GM12875 (cell line): Measurements from ENCODE around the gene PLXNC1.

Source experiments
- H3K4me3 ChIP-seq: one replicate; pipeline ENCODE4 v1.5.1; 2011; ENCODE audit warnings: low read depth, low read length, control low read depth
- TF ChIP-seq, protein P1 (sequence below): IDR thresholded peaks from 2 replicates; pipeline ENCODE4 v1.5.1; 2011; ENCODE audit warnings: low read depth, mild to moderate bottlenecking, control low read depth, inconsistent platforms, low read length, moderate library complexity, borderline replicate concordance; ENCODE audit not compliant: insufficient read depth

Gene PLXNC1

DNA sequence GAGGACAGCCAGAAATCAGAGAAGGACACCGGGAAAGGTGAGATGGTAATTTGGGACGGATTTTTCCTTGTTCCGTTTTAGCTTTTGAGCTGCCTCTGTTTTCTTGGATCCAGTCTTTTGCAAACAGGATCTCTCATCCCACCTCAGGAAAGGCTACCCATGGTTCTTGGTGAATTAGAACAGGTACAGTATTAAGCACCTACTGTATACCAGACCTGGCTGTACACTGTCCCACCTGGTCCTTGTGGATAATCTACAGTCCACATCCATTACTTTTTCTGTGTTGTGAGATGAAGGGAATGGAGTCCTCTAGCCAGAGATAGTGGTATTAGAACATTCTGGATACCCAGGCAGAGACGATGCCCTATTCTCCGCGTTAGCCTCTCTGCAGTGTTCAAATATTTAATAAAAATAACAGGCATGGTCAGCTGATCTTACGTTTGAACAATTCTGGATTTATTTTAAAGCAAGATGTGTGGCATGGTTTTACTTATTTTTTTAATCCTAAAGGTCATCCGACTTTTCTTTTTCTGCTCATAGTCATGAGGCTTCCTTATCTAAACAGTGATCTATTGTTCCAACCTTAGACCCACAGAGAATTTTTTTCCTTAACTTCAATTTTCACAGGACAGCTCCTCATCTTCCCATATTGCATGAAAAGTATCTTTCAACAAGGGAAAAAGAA is 18.8 kb downstream of the PLXNC1 start:
- TF ChIP-seq, protein P1, sequence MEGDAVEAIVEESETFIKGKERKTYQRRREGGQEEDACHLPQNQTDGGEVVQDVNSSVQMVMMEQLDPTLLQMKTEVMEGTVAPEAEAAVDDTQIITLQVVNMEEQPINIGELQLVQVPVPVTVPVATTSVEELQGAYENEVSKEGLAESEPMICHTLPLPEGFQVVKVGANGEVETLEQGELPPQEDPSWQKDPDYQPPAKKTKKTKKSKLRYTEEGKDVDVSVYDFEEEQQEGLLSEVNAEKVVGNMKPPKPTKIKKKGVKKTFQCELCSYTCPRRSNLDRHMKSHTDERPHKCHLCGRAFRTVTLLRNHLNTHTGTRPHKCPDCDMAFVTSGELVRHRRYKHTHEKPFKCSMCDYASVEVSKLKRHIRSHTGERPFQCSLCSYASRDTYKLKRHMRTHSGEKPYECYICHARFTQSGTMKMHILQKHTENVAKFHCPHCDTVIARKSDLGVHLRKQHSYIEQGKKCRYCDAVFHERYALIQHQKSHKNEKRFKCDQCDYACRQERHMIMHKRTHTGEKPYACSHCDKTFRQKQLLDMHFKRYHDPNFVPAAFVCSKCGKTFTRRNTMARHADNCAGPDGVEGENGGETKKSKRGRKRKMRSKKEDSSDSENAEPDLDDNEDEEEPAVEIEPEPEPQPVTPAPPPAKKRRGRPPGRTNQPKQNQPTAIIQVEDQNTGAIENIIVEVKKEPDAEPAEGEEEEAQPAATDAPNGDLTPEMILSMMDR: no peak
- H3K4me3 ChIP-seq: no peak overlapping the region

DNA sequence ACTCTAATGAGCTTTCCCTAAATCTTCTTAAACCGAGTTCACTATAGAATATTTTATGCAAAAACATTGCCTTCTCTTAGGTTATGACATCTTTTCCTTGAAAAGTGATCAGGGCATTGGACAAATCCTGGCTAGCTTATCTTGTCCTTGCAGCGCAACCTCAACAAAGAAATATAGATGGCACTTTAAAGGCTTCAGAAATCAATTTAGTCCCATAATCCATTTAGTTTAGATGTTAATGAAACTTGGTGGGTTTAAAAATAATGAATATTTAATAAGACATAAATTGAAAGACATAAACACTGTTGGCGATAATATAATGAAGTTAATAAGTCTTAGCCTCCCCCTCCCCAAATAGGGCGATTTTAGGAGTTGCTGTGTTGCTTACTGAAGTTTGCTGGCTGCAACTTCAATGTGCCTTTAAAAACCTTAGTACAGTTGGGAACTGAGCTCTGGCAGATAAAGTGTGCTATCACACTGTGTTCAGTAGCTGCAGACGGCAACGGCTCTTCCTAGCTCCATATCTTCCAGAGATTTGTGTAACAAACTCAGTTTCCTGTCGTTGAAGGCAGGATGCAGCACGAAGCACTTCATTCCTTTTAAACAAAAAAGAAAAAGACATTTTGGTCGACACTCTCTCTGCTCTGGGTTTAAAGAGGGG is 19.5 kb downstream of the PLXNC1 start:
- TF ChIP-seq, protein P1: no peak
- H3K4me3 ChIP-seq: no peak overlapping the region

DNA sequence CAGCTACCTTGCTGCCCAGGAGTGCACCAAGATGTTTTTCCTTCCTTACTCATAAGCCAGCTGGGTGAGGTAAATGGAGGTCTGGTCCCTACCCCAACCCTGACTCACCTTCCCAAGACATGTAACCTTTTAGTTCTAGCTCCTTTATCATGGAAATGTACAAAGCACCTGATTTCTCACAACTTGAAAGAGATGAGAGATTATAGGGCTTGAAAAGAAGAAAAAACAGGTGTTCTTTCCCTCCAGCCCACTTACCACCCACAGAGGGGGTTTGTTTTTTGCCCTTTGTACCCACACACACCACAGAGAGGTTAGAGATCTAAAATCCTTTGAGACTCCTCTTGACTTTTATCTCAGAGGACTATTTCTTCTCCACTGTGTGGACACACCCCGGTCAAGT is 21.1 kb downstream of the PLXNC1 start:
- H3K4me3 ChIP-seq: no peak overlapping the region
- TF ChIP-seq, protein P1: no peak

DNA sequence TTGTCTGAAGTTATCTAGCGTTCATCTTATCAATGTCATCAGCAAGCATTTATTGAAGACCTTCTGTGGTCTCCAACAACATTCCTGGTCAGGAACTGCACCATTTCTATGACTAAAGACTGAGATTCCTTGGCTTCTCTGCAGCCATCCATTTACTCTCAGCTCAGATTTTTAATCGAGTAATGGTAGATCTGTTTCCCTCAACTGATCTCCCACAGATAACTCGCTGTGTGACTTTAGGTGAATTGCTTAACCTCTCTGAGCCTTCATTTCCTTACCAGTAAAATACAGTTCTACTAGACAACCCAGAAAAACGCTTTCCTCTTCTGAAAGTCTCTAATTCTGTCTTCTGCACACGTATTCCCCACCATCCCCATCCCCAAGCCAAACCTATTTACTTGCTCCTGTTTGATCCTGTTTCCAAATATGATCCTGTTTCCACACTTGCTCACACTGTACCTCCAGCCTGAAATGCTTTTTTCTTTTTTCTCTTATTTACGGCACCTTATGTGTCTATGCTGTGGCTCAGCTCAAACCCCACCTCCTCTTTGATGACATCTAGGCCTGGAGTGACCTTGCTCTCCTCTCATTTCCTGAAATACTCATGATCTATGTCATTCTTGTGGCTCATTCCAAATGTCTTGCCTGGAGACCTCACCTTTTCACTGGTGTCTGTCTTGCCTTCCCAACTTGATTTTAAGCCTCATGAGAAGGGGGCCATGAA is 21.8 kb downstream of the PLXNC1 start:
- TF ChIP-seq, protein P1: no peak

DNA sequence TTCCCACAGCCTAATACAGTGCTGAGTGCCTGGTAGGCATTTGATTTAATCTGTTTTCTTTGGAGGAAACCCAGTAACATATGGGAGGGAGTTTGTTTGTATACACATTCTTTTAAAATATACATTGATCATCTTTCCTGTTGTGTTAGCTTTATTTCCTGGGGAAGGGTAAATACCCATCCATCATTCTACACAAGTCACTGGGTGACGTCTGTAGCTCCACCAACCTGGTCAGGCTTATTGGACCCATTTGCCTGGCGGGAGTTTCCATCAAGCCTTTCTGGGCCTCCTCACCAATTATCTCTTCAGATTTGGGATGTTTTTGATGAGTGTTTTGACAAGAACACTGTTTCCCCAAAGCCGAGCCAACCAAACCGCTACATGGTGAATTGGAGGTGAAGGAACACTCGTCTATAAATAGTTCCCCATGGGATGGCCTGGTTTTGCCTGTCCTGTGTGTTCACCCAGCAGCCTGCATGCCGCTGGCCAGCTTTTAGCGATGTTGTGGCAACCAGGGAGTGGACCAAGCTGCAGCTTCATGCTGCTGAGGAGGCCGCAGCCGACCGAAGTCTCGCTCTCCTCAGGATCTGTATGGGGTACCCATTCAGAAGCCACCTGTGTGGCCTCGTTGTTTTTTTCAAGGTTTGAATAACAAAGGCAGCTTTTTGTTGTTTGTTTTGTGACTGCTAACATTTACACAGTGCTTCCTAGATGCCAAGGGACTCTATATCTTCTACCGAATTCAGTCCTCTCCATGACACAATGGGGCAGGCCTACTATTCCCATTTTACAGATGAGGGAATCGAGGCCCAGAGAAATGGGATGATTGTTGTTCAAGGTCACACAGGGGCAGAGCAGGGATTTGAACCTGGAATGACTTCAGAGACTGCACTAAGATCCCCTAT is 22.6 kb downstream of the PLXNC1 start:
- TF ChIP-seq, protein P1: no peak

More for the DNA sequence above, 21.8 kb downstream of the PLXNC1 start:
- no peak overlapping the region for H3K4me3 ChIP-seq

DNA sequence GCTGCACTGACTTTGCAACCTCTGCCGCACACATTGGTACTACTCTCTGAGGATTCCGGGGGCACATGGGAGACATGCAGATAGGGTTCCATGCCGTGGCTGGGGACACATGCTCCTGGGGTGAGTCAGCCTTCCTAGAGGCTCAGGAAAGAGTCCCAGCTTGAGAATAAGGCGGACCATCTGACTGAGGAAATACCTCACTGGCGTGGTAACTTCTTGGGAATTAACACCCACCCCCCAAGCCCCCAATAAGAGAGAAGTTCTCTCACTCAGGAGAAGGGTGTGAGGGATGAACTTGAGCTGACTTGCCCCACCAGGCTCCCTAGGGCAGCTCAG is 23.2 kb downstream of the PLXNC1 start:
- H3K4me3 ChIP-seq: no peak overlapping the region
- TF ChIP-seq, protein P1: no peak

More for the DNA sequence above, 22.6 kb downstream of the PLXNC1 start:
- no peak overlapping the region for H3K4me3 ChIP-seq
